A549 (cell line): ENCODE results near the gene MORN1.

Experiments used
- BHLHE40 ChIP-seq: IDR thresholded peaks from 2 replicates; pipeline ENCODE4 v1.6.1; 2012; ENCODE audit warnings: low read depth, low read length, inconsistent platforms
- CTCF ChIP-seq: fragments of >200 bp; sonication (Bioruptor Twin); formaldehyde crosslinking; IDR thresholded peaks from 3 replicates; pipeline ENCODE4 v1.5.1; 2016
- EHF ChIP-seq: fragments of 250-450 bp; sonication (Bioruptor Pico); IDR thresholded peaks from 2 replicates; pipeline ENCODE4 v1.5.0; 2020; ENCODE audit warnings: mild to moderate bottlenecking
- FOSL2 ChIP-seq, 2 experiments: fragments of 450-650 bp in 1 of 2; fragments of >200 bp in 1 of 2; sonication (Bioruptor Twin) in 1 of 2; formaldehyde crosslinking; IDR thresholded peaks; 2 replicates each; pipeline versions ENCODE4 v1.5.0 to v1.6.1; 2016 to 2020; ENCODE audit warnings: mild to moderate bottlenecking in 1 of 2, moderate library complexity in 1 of 2
- GATA3 ChIP-seq: IDR thresholded peaks from 2 replicates; pipeline ENCODE4 v1.6.1; 2012; ENCODE audit warnings: borderline replicate concordance
- HES2 ChIP-seq: fragments of >200 bp; sonication (Bioruptor Twin); formaldehyde crosslinking; IDR thresholded peaks from 2 replicates; pipeline ENCODE4 v1.6.1; 2016
- KDM5A ChIP-seq: fragments of 200-600 bp; sonication (generic); IDR thresholded peaks from 2 replicates; pipeline ENCODE4 v1.6.1; 2016; ENCODE audit warnings: antibody characterized with exemption, mild to moderate bottlenecking
- POLR2A ChIP-seq: IDR thresholded peaks from 2 replicates; pipeline ENCODE4 v1.6.1; 2012; ENCODE audit warnings: mild to moderate bottlenecking, low read length
- TP53 ChIP-seq: fragments of 250-450 bp; sonication (Bioruptor Pico); IDR thresholded peaks from 2 replicates; pipeline ENCODE4 v1.5.0; 2021; ENCODE audit warnings: mild to moderate bottlenecking, moderate library complexity

- TF ChIP-seq CTCF: no peak
- no peak for TF ChIP-seq GATA3
- no peak for TF ChIP-seq BHLHE40
- TF ChIP-seq POLR2A: no peak
- no peak for TF ChIP-seq KDM5A
- no peak for TF ChIP-seq TP53
- no peak for TF ChIP-seq FOSL2 (IDR thresholded peaks at IDR 0.05)
- no peak for TF ChIP-seq FOSL2 (CRISPR knock-in tag; IDR thresholded peaks at IDR 0.05)
- TF ChIP-seq HES2: no peak
- no peak for TF ChIP-seq EHF (CRISPR knock-in tag)
Measured at GRCh38 chr1:2337081-2337480, 54.3 kb downstream of the MORN1 start.
